ENCODE measurements around the gene LGR4. TPM values are rescaled to one million over a fixed set of nuclear protein-coding genes. Genes with fewer than 3 reads are reported as not detected.
A peak's percentile ranks its signal among the peaks of the same experiment; 100 is the strongest.

The LGR4 gene
- total RNA-seq, 1 donor from 2014 or later, result 62.7 TPM

DNA sequence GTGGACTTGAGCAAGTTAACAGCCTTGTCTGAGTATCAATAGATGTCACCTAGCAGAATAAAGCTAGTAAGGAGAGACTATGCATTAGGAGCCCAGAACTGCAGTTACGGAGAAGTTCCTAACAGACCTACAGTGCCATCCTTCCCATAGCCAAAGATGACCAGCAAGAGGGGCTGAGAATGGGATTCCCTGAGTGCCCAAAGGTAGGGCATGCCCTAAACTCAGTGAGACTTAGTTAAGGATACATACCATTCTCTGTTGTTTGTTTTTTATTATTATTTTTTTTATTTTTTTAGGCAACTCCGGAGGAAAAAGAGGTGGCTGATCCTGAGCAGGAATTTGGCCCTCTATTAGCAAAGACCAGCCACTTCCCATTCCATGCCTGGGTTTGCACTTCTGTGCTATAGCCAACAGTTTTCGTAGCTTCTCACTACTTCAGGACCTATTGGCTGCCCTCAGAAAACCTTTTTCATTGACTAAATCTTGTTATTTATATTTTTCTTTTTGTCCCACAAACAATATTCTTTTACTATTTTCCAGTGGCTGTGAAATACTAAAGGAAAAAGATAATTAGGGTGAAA, 76.2 kb downstream of the LGR4 start:
- TF ChIP-seq, protein P1, sequence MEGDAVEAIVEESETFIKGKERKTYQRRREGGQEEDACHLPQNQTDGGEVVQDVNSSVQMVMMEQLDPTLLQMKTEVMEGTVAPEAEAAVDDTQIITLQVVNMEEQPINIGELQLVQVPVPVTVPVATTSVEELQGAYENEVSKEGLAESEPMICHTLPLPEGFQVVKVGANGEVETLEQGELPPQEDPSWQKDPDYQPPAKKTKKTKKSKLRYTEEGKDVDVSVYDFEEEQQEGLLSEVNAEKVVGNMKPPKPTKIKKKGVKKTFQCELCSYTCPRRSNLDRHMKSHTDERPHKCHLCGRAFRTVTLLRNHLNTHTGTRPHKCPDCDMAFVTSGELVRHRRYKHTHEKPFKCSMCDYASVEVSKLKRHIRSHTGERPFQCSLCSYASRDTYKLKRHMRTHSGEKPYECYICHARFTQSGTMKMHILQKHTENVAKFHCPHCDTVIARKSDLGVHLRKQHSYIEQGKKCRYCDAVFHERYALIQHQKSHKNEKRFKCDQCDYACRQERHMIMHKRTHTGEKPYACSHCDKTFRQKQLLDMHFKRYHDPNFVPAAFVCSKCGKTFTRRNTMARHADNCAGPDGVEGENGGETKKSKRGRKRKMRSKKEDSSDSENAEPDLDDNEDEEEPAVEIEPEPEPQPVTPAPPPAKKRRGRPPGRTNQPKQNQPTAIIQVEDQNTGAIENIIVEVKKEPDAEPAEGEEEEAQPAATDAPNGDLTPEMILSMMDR (conservative IDR thresholded peaks at IDR 0.05; ENCODE audit: low read depth, low read length), result no peak
- DNase-seq (ENCODE audit: low read depth), result no peak
- H3K4me3 ChIP-seq (ENCODE audit: low read depth, low read length), result peak overlapping the region; percentile 21

GRCh38 chr11:27395556-27396258, 76.9 kb downstream of the LGR4 start:
- peak; percentile 84 for DNase-seq (ENCODE audit: low read depth)
- peak overlapping the region; percentile 21 for H3K4me3 ChIP-seq (ENCODE audit: low read depth, low read length)
- TF ChIP-seq, protein P1 (conservative IDR thresholded peaks at IDR 0.05; ENCODE audit: low read depth, low read length), result no peak

GRCh38 chr11:27394781-27395228, 77.8 kb downstream of the LGR4 start:
- no peak for DNase-seq (ENCODE audit: low read depth)

DNA sequence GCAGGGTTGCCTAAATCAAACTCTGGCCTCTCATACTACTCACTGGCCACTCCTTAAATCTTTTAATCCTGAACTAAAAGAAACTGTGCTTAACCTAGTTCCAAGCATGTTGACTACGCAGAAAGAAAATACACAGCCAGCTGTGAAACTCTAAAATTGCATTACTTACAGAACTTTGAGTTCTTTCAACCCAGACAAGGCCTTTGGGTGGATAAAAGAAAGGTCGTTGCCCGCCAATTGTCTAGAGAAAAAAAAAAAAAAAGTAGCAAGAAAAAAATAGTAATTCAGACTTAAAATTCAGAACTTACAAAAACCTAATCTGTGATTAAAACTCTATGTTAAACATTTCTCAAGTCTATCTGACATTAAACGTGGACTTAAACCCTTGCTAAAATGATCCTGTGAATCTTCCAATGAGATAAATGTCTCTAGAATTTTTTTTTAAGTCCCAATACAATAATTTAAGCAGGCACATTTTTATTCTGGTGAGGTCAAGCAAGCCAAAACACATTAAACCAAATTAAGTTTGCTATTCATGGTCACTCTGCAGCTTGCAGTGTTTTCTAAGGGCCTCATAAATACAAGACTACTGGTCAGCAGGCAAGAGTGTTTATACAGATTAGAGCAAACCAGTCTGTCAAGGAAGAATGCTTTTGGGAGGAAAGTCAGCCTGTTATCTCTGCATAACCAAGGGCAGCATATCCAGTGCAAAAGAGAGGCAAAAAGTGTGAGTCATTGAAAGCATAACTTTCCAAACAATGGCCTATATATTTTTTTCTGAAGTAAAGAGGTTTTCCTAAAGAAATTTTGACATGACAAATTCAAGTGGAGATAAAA, 80.1 kb downstream of the LGR4 start:
- no peak for DNase-seq (ENCODE audit: low read depth)
- no peak overlapping the region for H3K4me3 ChIP-seq (ENCODE audit: low read depth, low read length)
- TF ChIP-seq, protein P1 (conservative IDR thresholded peaks at IDR 0.05; ENCODE audit: low read depth, low read length), result no peak

More at GRCh38 chr11:27394781-27395228, 77.8 kb downstream of the LGR4 start:
- no peak overlapping the region for H3K4me3 ChIP-seq (ENCODE audit: low read depth, low read length)
- TF ChIP-seq, protein P1 (conservative IDR thresholded peaks at IDR 0.05; ENCODE audit: low read depth, low read length), result no peak

DNA sequence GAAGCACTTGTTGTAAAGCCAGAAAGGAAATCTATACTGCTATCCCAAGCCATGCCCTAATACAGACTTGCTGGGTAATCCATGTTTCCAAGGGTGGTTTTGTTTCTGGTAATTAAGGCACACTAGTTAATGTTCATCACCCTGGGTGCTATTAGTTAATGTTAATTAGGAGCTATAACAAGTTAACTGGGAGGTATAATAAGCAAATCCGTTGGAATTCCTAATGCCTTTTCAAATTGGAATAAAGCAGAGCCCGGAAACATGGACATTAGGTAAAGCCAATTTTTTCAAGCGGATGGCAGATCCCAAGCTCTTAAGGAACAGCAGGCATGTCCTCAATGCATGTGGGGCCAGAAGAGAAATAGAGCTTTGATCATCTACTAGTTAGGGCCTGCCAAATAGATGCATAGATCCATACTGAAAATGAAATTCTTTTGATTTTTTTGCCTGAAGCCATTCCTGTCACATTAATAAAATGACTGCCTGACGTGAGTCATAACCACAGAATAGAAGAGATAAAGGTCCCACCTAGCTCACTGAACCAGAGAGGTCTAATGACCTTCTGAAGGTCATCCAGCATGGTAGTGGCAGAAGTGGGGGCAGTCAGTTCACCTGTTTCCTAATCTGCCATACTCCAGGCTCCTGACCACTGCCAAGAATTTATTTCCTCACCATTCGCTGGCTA, 81.1 kb downstream of the LGR4 start:
- H3K4me3 ChIP-seq (ENCODE audit: low read depth, low read length), result no peak overlapping the region
- DNase-seq (ENCODE audit: low read depth), result no peak
- TF ChIP-seq, protein P1 (conservative IDR thresholded peaks at IDR 0.05; ENCODE audit: low read depth, low read length), result no peak

Measured in epithelial cell of proximal tubule (primary cell).